ENCODE measurements around the gene CCDC27. TPM values are rescaled to one million over a fixed set of nuclear protein-coding genes. Genes with fewer than 3 reads are reported as not detected.

Gene CCDC27
- total and polyA plus RNA-seq, 7 donors, result not detected

GRCh38 chr1:3738943-3739342 is 13.3 kb upstream of the CCDC27 start:
- Histone ChIP-seq H3K27me3 (no peaks in the 10 kb centered on the region), H3K4me1 (no peaks in the 10 kb centered on the region), H3K36me3 (peaks cover 0 to 90% (median 35%) of the 10 kb centered on the region in 4 donors), H3K4me3 (no peak overlapping the region), H3K9me3 (no peaks in the 10 kb centered on the region), H3K27ac (no peak overlapping the region)
- intact Hi-C loops (cut with DNase I), result no loop called here
- 95 to 96% methylated on average over 12 of the region's 12 CpGs for WGBS, 2 donors
- DNase-seq, result no peak
- no peak for TF ChIP-seq CTCF (IDR thresholded peaks at IDR 0.05)
- TF ChIP-seq EP300 (IDR thresholded peaks at IDR 0.05), result no peak
- TF ChIP-seq POLR2AphosphoS5 (IDR thresholded peaks at IDR 0.05), result no peak
- no peak for TF ChIP-seq POLR2A (IDR thresholded peaks at IDR 0.05)

GRCh38 chr1:3740042-3740441 is 12.2 kb upstream of the CCDC27 start:
- Histone ChIP-seq H3K4me1 (peaks cover 0 to 7% (median 2%) of the 10 kb centered on the region in 4 donors), H3K9me3 (no peaks in the 10 kb centered on the region), H3K27ac (no peak overlapping the region), H3K27me3 (no peaks in the 10 kb centered on the region), H3K4me3 (no peak overlapping the region), H3K36me3 (peaks cover 0 to 91% (median 35%) of the 10 kb centered on the region in 4 donors)
- 89% methylated on average over 9 of the region's 9 CpGs for WGBS, 2 donors
- intact Hi-C loops (cut with DNase I), result no loop called here
- TF ChIP-seq POLR2A (IDR thresholded peaks at IDR 0.05) (no peak), CTCF (IDR thresholded peaks at IDR 0.05) (no peak), POLR2AphosphoS5 (IDR thresholded peaks at IDR 0.05) (no peak), EP300 (IDR thresholded peaks at IDR 0.05) (no peak)
- DNase-seq, result no peak

DNA sequence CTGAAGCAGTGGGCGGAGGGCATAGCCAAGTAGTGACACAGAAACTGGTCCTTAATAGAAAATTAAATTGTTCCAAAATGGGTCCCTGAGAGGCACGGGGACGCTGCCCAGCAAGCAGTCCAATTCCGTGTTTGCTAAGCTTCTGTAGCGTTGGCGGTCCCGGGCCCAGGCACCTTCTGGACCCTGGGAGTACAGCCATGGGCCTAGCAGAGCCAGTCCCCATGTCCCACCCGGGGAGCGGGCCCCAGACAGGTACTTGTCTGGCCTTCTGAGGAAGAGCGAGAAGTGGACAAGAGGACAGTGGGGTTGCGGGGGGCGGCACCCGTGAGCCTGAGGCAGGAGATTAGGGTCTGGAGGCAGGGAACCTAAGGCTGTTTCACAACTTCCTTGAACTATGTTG is 11.5 kb upstream of the CCDC27 start:
- TF ChIP-seq POLR2AphosphoS5 (IDR thresholded peaks at IDR 0.05), result no peak
- TF ChIP-seq CTCF (IDR thresholded peaks at IDR 0.05), result no peak
- no peak for TF ChIP-seq EP300 (IDR thresholded peaks at IDR 0.05)
- TF ChIP-seq POLR2A (IDR thresholded peaks at IDR 0.05), result no peak
- Histone ChIP-seq H3K4me3 (no peak overlapping the region), H3K4me1 (peaks cover 0 to 14% (median 6%) of the 10 kb centered on the region in 4 donors), H3K27me3 (no peaks in the 10 kb centered on the region), H3K9me3 (no peaks in the 10 kb centered on the region), H3K36me3 (peaks cover 0 to 86% (median 35%) of the 10 kb centered on the region in 4 donors), H3K27ac (no peak overlapping the region)
- DNase-seq, result no peak
- WGBS, 2 donors, result 95 to 97% methylated on average over 13 of the region's 13 CpGs
- intact Hi-C loops (cut with DNase I), result no loop called here

DNA sequence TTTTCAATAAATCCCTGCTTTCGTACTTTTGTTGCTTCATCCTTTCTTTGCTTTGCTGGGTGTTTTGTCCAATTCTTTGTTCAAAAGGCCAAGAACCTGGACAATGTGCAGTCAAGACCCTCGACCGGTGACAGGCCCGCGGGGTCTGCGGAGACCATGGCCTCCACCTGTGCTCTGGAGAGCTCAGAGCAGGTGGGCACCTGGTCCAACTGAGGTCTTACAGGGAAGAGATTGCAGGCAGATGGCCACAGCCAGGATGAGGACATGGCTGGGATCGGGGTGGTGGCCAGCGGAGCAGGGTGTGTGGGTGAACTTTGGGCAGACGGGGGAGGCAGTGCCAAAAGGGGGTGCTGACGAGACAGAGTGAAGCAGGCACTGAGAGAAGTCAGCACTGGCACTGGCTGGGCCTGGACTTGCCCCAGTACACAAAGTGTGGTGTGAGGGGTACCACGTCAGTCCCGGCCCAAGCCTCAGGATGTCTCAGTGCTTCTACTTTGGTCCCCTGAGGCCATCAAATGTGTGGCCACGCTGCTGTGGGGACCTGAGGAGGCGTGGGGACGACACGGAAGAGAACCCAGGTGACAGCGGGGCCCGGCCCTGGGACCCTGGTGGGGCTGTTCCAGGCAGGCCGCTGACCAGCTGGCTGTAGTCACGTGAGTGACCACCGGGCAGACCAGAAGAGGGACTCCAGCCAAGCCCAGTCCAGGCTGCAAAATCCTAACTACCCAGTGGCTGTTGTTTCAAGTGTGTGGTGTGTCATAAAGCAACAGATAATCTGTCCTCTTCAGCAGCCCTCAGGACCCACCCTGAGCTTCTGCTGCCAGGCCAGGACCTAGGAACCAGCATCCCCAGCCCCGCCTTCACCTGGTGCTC is 10.4 kb upstream of the CCDC27 start:
- H3K27ac ChIP-seq, result no peak overlapping the region
- intact Hi-C loops (cut with DNase I), result no loop called here
- 94% methylated on average over 22 of the region's 22 CpGs for WGBS, 2 donors

More for the DNA sequence above, 10.4 kb upstream of the CCDC27 start:
- Histone ChIP-seq H3K9me3 (no peaks in the 10 kb centered on the region), H3K4me3 (no peak overlapping the region), H3K4me1 (peaks cover 0 to 24% (median 16%) of the 10 kb centered on the region in 4 donors), H3K36me3 (peaks cover 0 to 75% (median 33%) of the 10 kb centered on the region in 4 donors), H3K27me3 (no peaks in the 10 kb centered on the region)
- no peak for TF ChIP-seq CTCF (IDR thresholded peaks at IDR 0.05)
- no peak for TF ChIP-seq POLR2A (IDR thresholded peaks at IDR 0.05)
- no peak for TF ChIP-seq POLR2AphosphoS5 (IDR thresholded peaks at IDR 0.05)
- TF ChIP-seq EP300 (IDR thresholded peaks at IDR 0.05), result no peak
- DNase-seq, result no peak

Measured in sigmoid colon (tissue), 7 donors.